Left lung (tissue), 8 donors: ENCODE results near the gene NOP58. TPM values are rescaled to one million over a fixed set of nuclear protein-coding genes. Genes with fewer than 3 reads are reported as not detected.

Source experiments
- polyA plus RNA-seq, 6 donors: library from polyadenylated mRNA; unstranded; fragments of 120-200 nt; gene quantifications; one replicate each; pipeline ENCODE4 v1.2.1, GENCODE V29; 2013; ENCODE audit not compliant: insufficient read length in 6 of 6
- total RNA-seq, 2 donors: library from RNA; stranded (reverse); fragmentation: NEBNext Ultra II Directional; extraction: Animal tissue kit (Norgen Biotek cat#: 25700); gene quantifications; one replicate each; pipeline ENCODE4 v1.2.1, GENCODE V29; 2021
- donor health status: DM: no; HTN: yes; CAD: no.
- donor health status: DM: no; HTN: no; CAD: no.

The NOP58 gene
- total and polyA plus RNA-seq, 8 donors: 35.3 to 125 (median 105) TPM

Other genes with a start within 250 kb of the NOP58 start
- gene FZD7, start 231.9 kb upstream of the NOP58 start, total RNA-seq: 10 to 100 TPM; 11.1 to 17.6 TPM
- gene FZD7, start 231.9 kb upstream of the NOP58 start, polyA plus RNA-seq: 10 to 100 TPM; 30.1 to 43.1 (median 40.3) TPM
- gene KIAA2012, start 192.5 kb upstream of the NOP58 start, total RNA-seq: 1 to 10 TPM in 1 of 2 donors, not detected in 1; 1.7 TPM
- 1 to 10 TPM in 4 of 6 donors, under 1 TPM in 2; 0.46 to 2.8 (median 1.5) TPM for gene KIAA2012, start 192.5 kb upstream of the NOP58 start, polyA plus RNA-seq
- gene SUMO1, start 27.2 kb upstream of the NOP58 start, total RNA-seq: 10 to 100 TPM; 73.7 to 91.6 TPM
- 100 to 1,000 TPM; 132 to 173 (median 157) TPM for gene SUMO1, start 27.2 kb upstream of the NOP58 start, polyA plus RNA-seq
- 10 to 100 TPM; 88.7 to 99.7 TPM for gene BMPR2, start 110.6 kb downstream of the NOP58 start, total RNA-seq
- gene BMPR2, start 110.6 kb downstream of the NOP58 start, polyA plus RNA-seq: 10 to 100 TPM; 68.3 to 89.3 (median 77.3) TPM